GM18858 (cell line): ENCODE data around the gene FKBP1B.
A peak's percentile ranks its signal among the peaks of the same experiment; 100 is the strongest.
"Not testable (repeated sequence)": the region's sequence is repeated elsewhere in the genome, so short reads cannot be mapped to it uniquely, and the experiment has no call there.

ENCODE experiments used
- ATAC-seq: cut with Tn5 transposase; IDR thresholded peaks from one replicate; pipeline ENCODE4 v1.9.1; 2021; ENCODE audit not compliant: unreplicated experiment

Gene FKBP1B

GRCh38 chr2:24022324-24022974, 27.1 kb upstream of the FKBP1B start:
- no peak for ATAC-seq

GRCh38 chr2:24022975-24023575, 26.5 kb upstream of the FKBP1B start:
- ATAC-seq: no peak

GRCh38 chr2:24024018-24024417, 25.5 kb upstream of the FKBP1B start:
- ATAC-seq: no peak

GRCh38 chr2:24024996-24025663, 24.4 kb upstream of the FKBP1B start:
- ATAC-seq: no peak

GRCh38 chr2:24026233-24026632, 23.3 kb upstream of the FKBP1B start:
- ATAC-seq: no peak

GRCh38 chr2:24038786-24039499, 10.6 kb upstream of the FKBP1B start:
- ATAC-seq: no peak

GRCh38 chr2:24040511-24040910, 9.0 kb upstream of the FKBP1B start:
- ATAC-seq: no peak

GRCh38 chr2:24043133-24043532, 6.4 kb upstream of the FKBP1B start:
- not testable (repeated sequence) for ATAC-seq

- ATAC-seq: no peak
Observed at GRCh38 chr2:24045511-24046508, 3.7 kb upstream of the FKBP1B start.

GRCh38 chr2:24046599-24046929, 3.0 kb upstream of the FKBP1B start:
- ATAC-seq: no peak

- peak; percentile 97 for ATAC-seq
Observed at GRCh38 chr2:24046930-24047702, 2.4 kb upstream of the FKBP1B start, which contains the start of gene WDCP. Gene WDCP (minus strand): TSS chr2:24047391. CDS start chr2:24039494, 7,897 bp downstream.

- ATAC-seq: no peak
Observed at GRCh38 chr2:24047703-24048033, 1.9 kb upstream of the FKBP1B start.

- no peak for ATAC-seq
Observed at GRCh38 chr2:24048769-24049484, 614 bp upstream of the FKBP1B start.

- ATAC-seq: no peak
Observed at GRCh38 chr2:24050041-24050979, 769 bp downstream of the FKBP1B start.

GRCh38 chr2:24051833-24052232, 2.3 kb downstream of the FKBP1B start:
- no peak for ATAC-seq

GRCh38 chr2:24052951-24053350, 3.4 kb downstream of the FKBP1B start:
- ATAC-seq: no peak

GRCh38 chr2:24054366-24055010, 4.9 kb downstream of the FKBP1B start:
- no peak for ATAC-seq

- ATAC-seq: no peak
Observed at GRCh38 chr2:24055750-24056149, 6.2 kb downstream of the FKBP1B start.
